Measurements from ENCODE around the gene CRB2. TPM values are rescaled to one million over a fixed set of nuclear protein-coding genes. Genes with fewer than 3 reads are reported as not detected.

CRB2 gene
- total RNA-seq, 1 experiment from 2014 or later, result 0.07 TPM

- Histone ChIP-seq H3K9ac (ENCODE audit: low read length) (no peak overlapping the region), H4K20me1 (ENCODE audit: insufficient read depth) (no peaks in the 10 kb centered on the region), H3K9me3 (ENCODE audit: control insufficient read depth in 1 of 2, insufficient read depth in 1 of 2, low read depth in 1 of 2, low read length in 2 of 2) (no peaks in the 10 kb centered on the region), H2AFZ (ENCODE audit: low read depth, low read length, poor library complexity, severe bottlenecking) (no peak overlapping the region), H3K4me3 (replicated peaks in 1 of 2; ENCODE audit: low read depth in 1 of 2, low read length in 2 of 2) (no peak overlapping the region), H3K27ac (ENCODE audit: low read depth, low read length) (no peak overlapping the region), H3K27me3 (ENCODE audit: insufficient read depth, low read length) (no peaks in the 10 kb centered on the region), H3K9me2 (ENCODE audit: insufficient read depth) (no peaks in the 10 kb centered on the region), H3K4me1 (ENCODE audit: control insufficient read depth in 1 of 2, insufficient read depth in 2 of 2, low read length in 2 of 2) (no peaks in the 10 kb centered on the region), H3K36me3 (ENCODE audit: control insufficient read depth in 1 of 2, insufficient read depth in 2 of 2, low read length in 2 of 2) (no peaks in the 10 kb centered on the region), H3K4me2 (ENCODE audit: low read length) (no peak overlapping the region), H3K79me2 (ENCODE audit: insufficient read depth, low read length) (no peaks in the 10 kb centered on the region)
- DNase-seq (ENCODE audit: low read depth, low spot score) (peak; percentile 23), ATAC-seq (peak; percentile 86)
- ChIA-PET CTCF (interaction anchor here (1.2 kb wide), 1 partner anchor 639 kb away, joined by 9 read pairs; no protein-coding TSS in a partner anchor), RAD21 (ENCODE audit: low non-redundant PET in 1 of 2, low total read pairs in 2 of 2, uncharacterized antibody in 2 of 2, unreplicated experiment in 2 of 2) (no interaction called here), POLR2A (interaction anchor here (1.3 kb wide), 1 partner anchor 14 kb away, joined by 3 read pairs; no protein-coding TSS in a partner anchor)
- intact Hi-C loops (cut with micrococcal nuclease), result loop anchor here (1.0 to 5.0 kb wide), 2 partner anchors 639 to 720 kb away; no protein-coding TSS in a partner anchor
- BruUV-seq (replicated peaks), result no TSS peak
- TF ChIP-seq CTCF (IDR thresholded peaks at IDR 0.05 in 2 of 3, conservative IDR thresholded peaks at IDR 0.05 in 1 of 3; ENCODE audit: borderline replicate concordance in 1 of 3, insufficient read depth in 1 of 3, low read depth in 2 of 3, low read length in 2 of 3), result peak; percentile 63 to 83 (median 82); a peak in 5 of 6 replicates
- TF ChIP-seq RAD21 (IDR thresholded peaks at IDR 0.05; ENCODE audit: low read depth), result peak; percentile 82
- TF ChIP-seq CBX3 (IDR thresholded peaks at IDR 0.05; ENCODE audit: low read depth), result no peak
Measured at GRCh38 chr9:123401879-123402513, 46.0 kb downstream of the CRB2 start.

DNA sequence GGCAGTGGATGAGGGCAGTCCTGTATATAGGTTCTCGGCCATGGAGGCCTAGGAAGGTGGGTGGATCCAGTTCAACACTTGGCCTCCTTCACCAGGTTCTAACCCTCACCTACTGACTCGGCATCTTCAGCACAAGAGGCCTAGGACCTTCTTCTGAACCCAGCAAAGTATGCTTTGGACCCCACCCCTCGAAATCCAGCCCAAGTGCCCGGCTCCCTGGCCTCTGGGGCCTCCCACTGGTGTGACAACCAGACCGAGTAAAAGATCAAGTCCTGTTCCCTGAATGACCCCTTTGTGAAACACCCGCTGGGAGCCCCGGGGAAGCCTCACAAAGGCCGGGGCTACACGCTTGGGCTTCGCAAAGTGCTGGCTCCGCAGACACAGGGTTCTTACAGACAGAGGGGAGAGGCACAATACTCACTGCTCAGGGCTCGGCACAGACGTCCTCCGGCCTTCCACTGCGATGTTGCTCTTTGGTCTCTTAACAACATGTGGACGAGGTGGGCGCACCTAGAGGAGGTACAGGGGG lies 47.0 kb downstream of the CRB2 start:
- intact Hi-C loops (cut with micrococcal nuclease), result loop anchor here (1.0 to 5.0 kb wide), 2 partner anchors 638 to 719 kb away; no protein-coding TSS in a partner anchor
- no peak overlapping the region for H3K4me3 ChIP-seq (replicated peaks in 1 of 2; ENCODE audit: low read depth in 1 of 2, low read length in 2 of 2)
- no peaks in the 10 kb centered on the region for H3K36me3 ChIP-seq (ENCODE audit: control insufficient read depth in 1 of 2, insufficient read depth in 2 of 2, low read length in 2 of 2)
- RAD21 ChIA-PET (ENCODE audit: low non-redundant PET in 1 of 2, low total read pairs in 2 of 2, uncharacterized antibody in 2 of 2, unreplicated experiment in 2 of 2), result no interaction called here
- DNase-seq (ENCODE audit: low read depth, low spot score), result no peak
- H3K9me2 ChIP-seq (ENCODE audit: insufficient read depth), result no peaks in the 10 kb centered on the region
- H3K79me2 ChIP-seq (ENCODE audit: insufficient read depth, low read length), result no peaks in the 10 kb centered on the region
- no TSS peak for BruUV-seq (replicated peaks)
- H3K9me3 ChIP-seq (ENCODE audit: control insufficient read depth in 1 of 2, insufficient read depth in 1 of 2, low read depth in 1 of 2, low read length in 2 of 2), result no peaks in the 10 kb centered on the region
- CTCF ChIA-PET, result no interaction called here
- H4K20me1 ChIP-seq (ENCODE audit: insufficient read depth), result no peaks in the 10 kb centered on the region
- no peak overlapping the region for H3K4me2 ChIP-seq (ENCODE audit: low read length)
- no peak for ATAC-seq
- no peaks in the 10 kb centered on the region for H3K4me1 ChIP-seq (ENCODE audit: control insufficient read depth in 1 of 2, insufficient read depth in 2 of 2, low read length in 2 of 2)
- H3K9ac ChIP-seq (ENCODE audit: low read length), result no peak overlapping the region
- no peak overlapping the region for H3K27ac ChIP-seq (ENCODE audit: low read depth, low read length)
- H2AFZ ChIP-seq (ENCODE audit: low read depth, low read length, poor library complexity, severe bottlenecking), result no peak overlapping the region
- H3K27me3 ChIP-seq (ENCODE audit: insufficient read depth, low read length), result no peaks in the 10 kb centered on the region
- POLR2A ChIA-PET, result no interaction called here
- TF ChIP-seq, protein P1, sequence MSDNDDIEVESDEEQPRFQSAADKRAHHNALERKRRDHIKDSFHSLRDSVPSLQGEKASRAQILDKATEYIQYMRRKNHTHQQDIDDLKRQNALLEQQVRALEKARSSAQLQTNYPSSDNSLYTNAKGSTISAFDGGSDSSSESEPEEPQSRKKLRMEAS (IDR thresholded peaks at IDR 0.05), result no peak
- TF ChIP-seq, protein P2, sequence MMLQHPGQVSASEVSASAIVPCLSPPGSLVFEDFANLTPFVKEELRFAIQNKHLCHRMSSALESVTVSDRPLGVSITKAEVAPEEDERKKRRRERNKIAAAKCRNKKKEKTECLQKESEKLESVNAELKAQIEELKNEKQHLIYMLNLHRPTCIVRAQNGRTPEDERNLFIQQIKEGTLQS (IDR thresholded peaks at IDR 0.05), result no peak
- TF ChIP-seq POLR2A (IDR thresholded peaks at IDR 0.05; ENCODE audit: borderline replicate concordance, extremely low read depth, insufficient read depth, insufficient read length) (no peak), REST (IDR thresholded peaks at IDR 0.05; ENCODE audit: low read depth) (no peak), CBX3 (IDR thresholded peaks at IDR 0.05; ENCODE audit: low read depth) (no peak), ZBTB33 (IDR thresholded peaks at IDR 0.05; ENCODE audit: extremely low read depth, insufficient replicate concordance, low read length) (no peak), POLR2AphosphoS5 (IDR thresholded peaks at IDR 0.05; ENCODE audit: low read depth, low read length) (no peak), EGR1 (IDR thresholded peaks at IDR 0.05; ENCODE audit: low read depth) (no peak)
